Measurements from ENCODE around the gene EFHD2. TPM values are rescaled to one million over a fixed set of nuclear protein-coding genes. Genes with fewer than 3 reads are reported as not detected.
"Not testable (repeated sequence)": the region's sequence is repeated elsewhere in the genome, so short reads cannot be mapped to it uniquely, and the experiment has no call there.

EFHD2 gene
- polyA plus RNA-seq, 3 donors, result 314 to 329 (median 323) TPM

DNA sequence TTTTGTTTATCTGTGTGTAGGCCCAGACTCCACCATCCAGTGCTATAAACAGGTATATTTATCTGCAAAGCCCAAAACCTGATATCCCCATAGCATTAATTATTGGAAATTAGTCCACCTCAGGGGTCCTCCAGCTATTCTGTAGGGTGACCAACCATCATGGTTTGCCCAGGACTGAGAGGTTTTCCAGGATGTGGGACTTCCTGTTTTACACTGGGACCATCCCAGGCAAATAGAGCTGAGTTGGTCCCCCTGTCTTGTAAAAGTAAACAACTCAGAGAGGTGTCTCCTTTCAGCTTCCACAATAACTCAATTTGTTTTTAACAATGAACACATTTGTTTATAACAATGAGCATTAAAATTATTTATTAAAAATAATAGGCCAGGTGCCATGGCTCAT is 58.5 kb downstream of the EFHD2 start:
- TF ChIP-seq, protein P1, sequence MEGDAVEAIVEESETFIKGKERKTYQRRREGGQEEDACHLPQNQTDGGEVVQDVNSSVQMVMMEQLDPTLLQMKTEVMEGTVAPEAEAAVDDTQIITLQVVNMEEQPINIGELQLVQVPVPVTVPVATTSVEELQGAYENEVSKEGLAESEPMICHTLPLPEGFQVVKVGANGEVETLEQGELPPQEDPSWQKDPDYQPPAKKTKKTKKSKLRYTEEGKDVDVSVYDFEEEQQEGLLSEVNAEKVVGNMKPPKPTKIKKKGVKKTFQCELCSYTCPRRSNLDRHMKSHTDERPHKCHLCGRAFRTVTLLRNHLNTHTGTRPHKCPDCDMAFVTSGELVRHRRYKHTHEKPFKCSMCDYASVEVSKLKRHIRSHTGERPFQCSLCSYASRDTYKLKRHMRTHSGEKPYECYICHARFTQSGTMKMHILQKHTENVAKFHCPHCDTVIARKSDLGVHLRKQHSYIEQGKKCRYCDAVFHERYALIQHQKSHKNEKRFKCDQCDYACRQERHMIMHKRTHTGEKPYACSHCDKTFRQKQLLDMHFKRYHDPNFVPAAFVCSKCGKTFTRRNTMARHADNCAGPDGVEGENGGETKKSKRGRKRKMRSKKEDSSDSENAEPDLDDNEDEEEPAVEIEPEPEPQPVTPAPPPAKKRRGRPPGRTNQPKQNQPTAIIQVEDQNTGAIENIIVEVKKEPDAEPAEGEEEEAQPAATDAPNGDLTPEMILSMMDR (IDR thresholded peaks at IDR 0.05), result no peak
- Histone ChIP-seq H3K4me2 (replicated peaks; ENCODE audit: extremely low read depth, low read length, poor library complexity, severe bottlenecking) (no peak overlapping the region), H3K27me3 (ENCODE audit: control insufficient read depth in 2 of 2, insufficient read depth in 2 of 2, low read length in 2 of 2) (no peaks in the 10 kb centered on the region), H3K9me3 (replicated peaks in 1 of 2; ENCODE audit: control insufficient read depth in 1 of 2, insufficient read depth in 1 of 2, low read length in 2 of 2) (no peaks in the 10 kb centered on the region), H3K9ac (ENCODE audit: insufficient read depth, low read length, poor library complexity, severe bottlenecking) (no peak overlapping the region), H4K20me1 (ENCODE audit: insufficient read depth, low read length) (no peaks in the 10 kb centered on the region), H3K36me3 (replicated peaks in 1 of 2; ENCODE audit: control insufficient read depth in 1 of 2, insufficient read depth in 2 of 2, low read length in 2 of 2) (no peaks in the 10 kb centered on the region), H3K4me1 (ENCODE audit: control insufficient read depth in 1 of 2, insufficient read depth in 2 of 2, low read length in 2 of 2) (peaks cover 8 to 16% of the 10 kb centered on the region in 2 donors), H2AFZ (ENCODE audit: insufficient read depth, low read depth, low read length, poor library complexity, severe bottlenecking) (no peak overlapping the region), H3K4me3 (replicated peaks in 1 of 3; ENCODE audit: low read depth in 2 of 3, low read length in 3 of 3) (no peak overlapping the region), H3K27ac (ENCODE audit: low read depth in 1 of 2, low read length in 2 of 2) (no peak overlapping the region), H3K79me2 (ENCODE audit: insufficient read depth, low read length) (no peaks in the 10 kb centered on the region)
- peaks cover 1 to 5% (median 3%) of the 10 kb centered on the region in 3 donors for H3K27me3 Mint-ChIP-seq (ENCODE audit: low read depth in 3 of 3)
- intact Hi-C loops (cut with micrococcal nuclease), result no loop called here
- H3K4me3 Mint-ChIP-seq, result no peak overlapping the region
- no peak for DNase-seq
- H3K4me1 Mint-ChIP-seq, result peaks cover 14% of the 10 kb centered on the region
- H3K27ac Mint-ChIP-seq, result no peak overlapping the region
- no peaks in the 10 kb centered on the region for H3K36me3 Mint-ChIP-seq
- H3K9me3 Mint-ChIP-seq, result peaks cover 0 to 1% (median 0%) of the 10 kb centered on the region in 7 donors

DNA sequence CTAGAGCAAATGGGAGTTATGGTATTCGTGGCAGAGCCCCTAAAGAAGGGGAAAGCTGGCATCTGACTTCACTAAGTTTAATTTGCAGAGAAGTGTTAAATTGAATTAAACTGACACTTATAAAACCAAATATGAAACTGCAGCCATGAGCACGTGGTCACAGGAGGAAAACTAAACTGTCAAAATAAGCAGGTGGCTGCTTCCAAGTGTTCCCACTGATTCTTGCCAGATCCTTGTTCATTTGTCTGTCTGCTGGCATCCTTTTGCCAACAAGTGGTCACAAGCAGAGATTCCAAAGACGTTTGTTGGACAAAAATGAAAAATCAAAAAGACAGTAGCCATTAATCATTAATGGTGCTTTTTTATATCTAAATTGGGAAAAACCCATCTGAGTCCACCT is 59.7 kb downstream of the EFHD2 start:
- no peak overlapping the region for H3K4me3 Mint-ChIP-seq

DNA sequence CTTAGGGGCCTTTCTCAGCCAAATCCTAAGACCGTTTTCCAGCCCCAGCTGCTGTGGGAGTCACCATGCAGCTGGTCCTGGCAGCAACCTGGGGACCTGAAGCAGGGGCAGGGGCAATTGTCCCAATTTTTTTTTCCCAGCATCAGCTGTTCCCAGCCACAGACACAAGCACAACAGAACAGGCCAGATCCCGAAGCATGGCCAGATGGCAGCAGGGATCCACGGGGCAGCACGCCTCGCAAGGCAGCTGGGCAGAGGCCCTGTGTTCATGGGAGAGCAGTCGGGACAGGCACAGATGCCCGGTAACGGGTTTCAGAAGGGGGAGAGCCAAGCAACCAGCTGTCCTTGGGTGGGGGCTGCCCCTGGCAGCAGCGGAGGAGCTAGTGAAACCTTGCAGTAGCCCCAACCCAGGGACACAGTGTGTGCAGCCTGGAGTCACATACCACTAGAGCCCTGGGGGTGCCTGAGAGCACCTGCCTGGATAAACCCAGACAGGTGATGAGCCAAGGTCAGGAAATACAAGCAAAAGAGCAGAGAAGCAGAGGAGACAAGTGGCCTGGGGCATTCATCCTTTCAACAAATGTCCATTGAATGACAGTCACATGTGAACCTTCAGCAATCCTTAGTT is 60.2 kb downstream of the EFHD2 start:
- H3K4me1 ChIP-seq (ENCODE audit: control insufficient read depth in 1 of 2, insufficient read depth in 2 of 2, low read length in 2 of 2); H3K4me3 ChIP-seq (replicated peaks in 1 of 3; ENCODE audit: low read depth in 2 of 3, low read length in 3 of 3); H3K4me1 Mint-ChIP-seq; H3K36me3 Mint-ChIP-seq; intact Hi-C loops (cut with micrococcal nuclease); H3K9me3 Mint-ChIP-seq; H3K4me2 ChIP-seq (replicated peaks; ENCODE audit: extremely low read depth, low read length, poor library complexity, severe bottlenecking); H3K27ac Mint-ChIP-seq; H3K9ac ChIP-seq (ENCODE audit: insufficient read depth, low read length, poor library complexity, severe bottlenecking); H3K4me3 Mint-ChIP-seq; H3K9me3 ChIP-seq (replicated peaks in 1 of 2; ENCODE audit: control insufficient read depth in 1 of 2, insufficient read depth in 1 of 2, low read length in 2 of 2); H3K36me3 ChIP-seq (replicated peaks in 1 of 2; ENCODE audit: control insufficient read depth in 1 of 2, insufficient read depth in 2 of 2, low read length in 2 of 2); H3K27ac ChIP-seq (ENCODE audit: low read depth in 1 of 2, low read length in 2 of 2); H3K27me3 Mint-ChIP-seq (ENCODE audit: low read depth in 3 of 3); DNase-seq; H4K20me1 ChIP-seq (ENCODE audit: insufficient read depth, low read length); H3K79me2 ChIP-seq (ENCODE audit: insufficient read depth, low read length); H3K27me3 ChIP-seq (ENCODE audit: control insufficient read depth in 2 of 2, insufficient read depth in 2 of 2, low read length in 2 of 2); H2AFZ ChIP-seq (ENCODE audit: insufficient read depth, low read depth, low read length, poor library complexity, severe bottlenecking): not testable (repeated sequence)
- WGBS (ENCODE audit: insufficient coverage), result 100% methylated on average over 3 of the region's 9 CpGs

More for the DNA sequence above, 59.7 kb downstream of the EFHD2 start:
- no peak overlapping the region for H3K4me3 ChIP-seq (replicated peaks in 1 of 3; ENCODE audit: low read depth in 2 of 3, low read length in 3 of 3)
- no peaks in the 10 kb centered on the region for H3K9me3 ChIP-seq (replicated peaks in 1 of 2; ENCODE audit: control insufficient read depth in 1 of 2, insufficient read depth in 1 of 2, low read length in 2 of 2)
- Mint-ChIP-seq H3K4me1 (peaks cover 8% of the 10 kb centered on the region), H3K27ac (no peak overlapping the region), H3K9me3 (peaks cover 0 to 1% (median 0%) of the 10 kb centered on the region in 7 donors), H3K27me3 (ENCODE audit: low read depth in 3 of 3) (peaks cover 3 to 5% (median 3%) of the 10 kb centered on the region in 3 donors), H3K36me3 (no peaks in the 10 kb centered on the region)
- H2AFZ ChIP-seq (ENCODE audit: insufficient read depth, low read depth, low read length, poor library complexity, severe bottlenecking), result no peak overlapping the region
- TF ChIP-seq, protein P1 (IDR thresholded peaks at IDR 0.05), result no peak
- no peak overlapping the region for H3K27ac ChIP-seq (ENCODE audit: low read depth in 1 of 2, low read length in 2 of 2)
- H3K27me3 ChIP-seq (ENCODE audit: control insufficient read depth in 2 of 2, insufficient read depth in 2 of 2, low read length in 2 of 2), result no peaks in the 10 kb centered on the region
- no peak for DNase-seq
- no peaks in the 10 kb centered on the region for H3K79me2 ChIP-seq (ENCODE audit: insufficient read depth, low read length)
- H3K36me3 ChIP-seq (replicated peaks in 1 of 2; ENCODE audit: control insufficient read depth in 1 of 2, insufficient read depth in 2 of 2, low read length in 2 of 2), result no peaks in the 10 kb centered on the region
- no peaks in the 10 kb centered on the region for H4K20me1 ChIP-seq (ENCODE audit: insufficient read depth, low read length)
- intact Hi-C loops (cut with micrococcal nuclease), result no loop called here
- H3K4me2 ChIP-seq (replicated peaks; ENCODE audit: extremely low read depth, low read length, poor library complexity, severe bottlenecking), result no peak overlapping the region
- H3K9ac ChIP-seq (ENCODE audit: insufficient read depth, low read length, poor library complexity, severe bottlenecking), result no peak overlapping the region
- WGBS (ENCODE audit: insufficient coverage), result 56% methylated on average over 1 of the region's 3 CpGs
- peaks cover 4 to 16% of the 10 kb centered on the region in 2 donors for H3K4me1 ChIP-seq (ENCODE audit: control insufficient read depth in 1 of 2, insufficient read depth in 2 of 2, low read length in 2 of 2)
